Tibial nerve (tissue), 4 donors: ENCODE measurements around the gene BBS4. TPM values are rescaled to one million over a fixed set of nuclear protein-coding genes. Genes with fewer than 3 reads are reported as not detected.

Source experiments
- DNase-seq, 2 donors: peaks; one replicate each; pipeline ENCODE4 v3.0.0-alpha.2; 2019; ENCODE audit warnings: low spot score in 2 of 2
- H3K27ac ChIP-seq, 4 donors: fragments of 200-600 bp; sonication (generic) in 3 of 4; one replicate each; pipeline ENCODE4 v1.5.1; 2017 to 2019; ENCODE audit warnings: mild to moderate bottlenecking in 1 of 4
- H3K27me3 ChIP-seq, 2 donors: fragments of 200-600 bp; sonication (generic) in 1 of 2; one replicate each; pipeline versions ENCODE4 v1.5.1 to v1.6.0; 2017 to 2019
- H3K36me3 ChIP-seq, 3 donors: fragments of 200-600 bp; sonication (generic); one replicate each; pipeline ENCODE4 v1.5.1; 2018 to 2019
- H3K4me1 ChIP-seq, 4 donors: fragments of 200-600 bp; sonication (generic) in 3 of 4; one replicate each; pipeline ENCODE4 v1.5.1; 2017 to 2019
- H3K4me3 ChIP-seq, 4 donors: fragments of 200-600 bp; sonication (generic) in 3 of 4; one replicate each; pipeline ENCODE4 v1.5.1; 2017 to 2019; ENCODE audit warnings: mild to moderate bottlenecking in 1 of 4, moderate library complexity in 1 of 4
- H3K9me3 ChIP-seq, 4 donors: fragments of 200-600 bp; sonication (generic) in 3 of 4; one replicate each; pipeline ENCODE4 v1.5.1; 2017 to 2019
- EP300 ChIP-seq, 2 donors: sonication (generic); formaldehyde crosslinking; IDR thresholded peaks; one replicate each; pipeline ENCODE4 v1.6.1; 2017; ENCODE audit warnings: antibody characterized with exemption in 2 of 2, mild to moderate bottlenecking in 1 of 2
- POLR2A ChIP-seq, 2 donors: fragments of 450-650 bp; IDR thresholded peaks; one replicate each; pipeline ENCODE4 v1.6.1; 2017; ENCODE audit warnings: antibody characterized with exemption in 2 of 2, mild to moderate bottlenecking in 2 of 2, moderate library complexity in 2 of 2
- WGBS, 2 donors: methylation state at CpG; one replicate each; pipeline ENCODE4 v1.1.5; 2018; 5-methylcytosine and 5-hydroxymethylcytosine counted together
- total RNA-seq, 4 donors: library from RNA; depleted of rRNA; stranded (reverse); fragments of >200 nt; gene quantifications; one replicate each; pipeline ENCODE4 v1.1.0, GENCODE V29; 2016
- TF ChIP-seq, protein P1 (sequence below), 5 experiments: fragments of 200-600 bp in 3 of 5; fragments of 450-650 bp in 2 of 5; sonication (generic) in 3 of 5; IDR thresholded peaks; one replicate each; pipeline ENCODE4 v1.5.1; 2016 to 2019; ENCODE audit warnings: antibody characterized with exemption in 5 of 5, mild to moderate bottlenecking in 3 of 5, moderate library complexity in 2 of 5

The BBS4 gene
- total RNA-seq, 4 donors from 2014 or later = 28.4 to 63.3 (median 38.7) TPM

DNA sequence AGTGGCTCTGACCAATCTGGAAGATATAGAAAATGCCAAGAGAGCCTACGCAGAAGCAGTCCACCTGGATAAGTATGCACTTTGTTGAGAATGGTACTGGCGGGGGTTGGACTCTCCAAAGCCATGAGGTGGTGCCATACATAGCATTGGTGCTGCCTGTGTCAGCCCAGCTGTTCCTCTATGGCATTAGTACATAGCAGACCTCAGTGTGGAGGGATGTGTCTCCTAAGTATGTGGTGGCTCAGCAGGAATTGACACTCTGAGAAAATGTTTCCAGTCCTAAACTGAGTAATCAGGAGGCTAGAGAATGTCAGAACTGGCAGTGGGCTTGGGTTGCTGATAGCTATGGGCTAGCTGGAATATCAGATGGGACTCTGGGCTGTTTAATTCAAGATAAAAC lies 49.1 kb downstream of the BBS4 start:
- 89 to 100% methylated on average over 2 of the region's 2 CpGs for WGBS, 2 donors
- Histone ChIP-seq H3K4me3 (no peak overlapping the region), H3K4me1 (no peaks in the 10 kb centered on the region), H3K27me3 (no peaks in the 10 kb centered on the region), H3K9me3 (no peaks in the 10 kb centered on the region), H3K27ac (no peak overlapping the region), H3K36me3 (peaks cover 0 to 96% (median 6%) of the 10 kb centered on the region in 3 donors)
- DNase-seq = no peak
- TF ChIP-seq, protein P1, sequence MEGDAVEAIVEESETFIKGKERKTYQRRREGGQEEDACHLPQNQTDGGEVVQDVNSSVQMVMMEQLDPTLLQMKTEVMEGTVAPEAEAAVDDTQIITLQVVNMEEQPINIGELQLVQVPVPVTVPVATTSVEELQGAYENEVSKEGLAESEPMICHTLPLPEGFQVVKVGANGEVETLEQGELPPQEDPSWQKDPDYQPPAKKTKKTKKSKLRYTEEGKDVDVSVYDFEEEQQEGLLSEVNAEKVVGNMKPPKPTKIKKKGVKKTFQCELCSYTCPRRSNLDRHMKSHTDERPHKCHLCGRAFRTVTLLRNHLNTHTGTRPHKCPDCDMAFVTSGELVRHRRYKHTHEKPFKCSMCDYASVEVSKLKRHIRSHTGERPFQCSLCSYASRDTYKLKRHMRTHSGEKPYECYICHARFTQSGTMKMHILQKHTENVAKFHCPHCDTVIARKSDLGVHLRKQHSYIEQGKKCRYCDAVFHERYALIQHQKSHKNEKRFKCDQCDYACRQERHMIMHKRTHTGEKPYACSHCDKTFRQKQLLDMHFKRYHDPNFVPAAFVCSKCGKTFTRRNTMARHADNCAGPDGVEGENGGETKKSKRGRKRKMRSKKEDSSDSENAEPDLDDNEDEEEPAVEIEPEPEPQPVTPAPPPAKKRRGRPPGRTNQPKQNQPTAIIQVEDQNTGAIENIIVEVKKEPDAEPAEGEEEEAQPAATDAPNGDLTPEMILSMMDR (IDR thresholded peaks at IDR 0.05) = no peak
- TF ChIP-seq POLR2A (IDR thresholded peaks at IDR 0.05) (no peak), EP300 (IDR thresholded peaks at IDR 0.05) (no peak)

DNA sequence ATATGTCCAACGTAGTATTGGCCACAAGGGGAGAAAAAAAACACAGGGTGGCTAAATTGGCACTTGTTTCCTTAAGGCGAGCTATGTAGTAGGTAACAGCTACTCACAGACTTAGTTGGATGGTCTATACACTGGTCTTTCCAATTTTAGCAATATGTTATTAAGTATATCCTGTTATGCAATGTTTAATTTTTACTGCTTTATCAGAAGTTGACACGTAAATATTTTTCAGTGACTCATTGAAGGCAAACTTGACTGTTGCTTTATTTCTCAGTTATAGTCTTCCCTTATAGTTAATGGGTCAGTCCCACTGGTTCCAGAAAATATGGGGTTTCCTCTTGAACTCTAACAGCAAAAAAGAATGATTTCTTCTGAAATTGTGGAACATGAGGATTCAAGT lies 51.1 kb downstream of the BBS4 start:
- no peaks in the 10 kb centered on the region for H3K4me1 ChIP-seq
- H3K36me3 ChIP-seq = peaks cover 0 to 95% (median 6%) of the 10 kb centered on the region in 3 donors
- H3K27me3 ChIP-seq = no peaks in the 10 kb centered on the region
- 88 to 94% methylated on average over 3 of the region's 3 CpGs for WGBS, 2 donors
- TF ChIP-seq EP300 (IDR thresholded peaks at IDR 0.05) = no peak
- H3K27ac ChIP-seq = no peak overlapping the region
- no peak overlapping the region for H3K4me3 ChIP-seq
- DNase-seq = no peak
- H3K9me3 ChIP-seq = no peaks in the 10 kb centered on the region

DNA sequence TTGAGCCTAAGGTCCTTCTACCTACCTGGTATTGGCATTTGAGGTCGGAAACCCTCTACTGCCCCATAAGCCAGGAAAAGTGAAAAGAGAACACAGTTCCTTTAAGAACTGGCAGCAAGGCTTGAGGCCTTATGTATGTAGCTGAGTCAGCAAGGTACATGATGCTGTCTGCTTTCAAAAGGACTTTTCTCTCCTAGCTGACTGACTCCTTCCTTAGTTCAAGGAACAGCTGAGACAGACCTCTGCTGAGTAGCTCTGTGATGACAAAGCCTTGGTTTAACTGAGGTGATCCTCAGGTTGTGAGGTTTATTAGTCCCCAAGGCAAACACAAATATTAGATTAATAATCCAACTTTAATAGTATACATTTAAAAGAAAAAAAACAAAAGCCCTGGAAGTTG lies 51.7 kb downstream of the BBS4 start:
- Histone ChIP-seq H3K4me3 (no peak overlapping the region), H3K36me3 (peaks cover 0 to 95% (median 6%) of the 10 kb centered on the region in 3 donors), H3K27ac (no peak overlapping the region), H3K27me3 (no peaks in the 10 kb centered on the region), H3K4me1 (no peaks in the 10 kb centered on the region), H3K9me3 (no peaks in the 10 kb centered on the region)
- DNase-seq = no peak
- WGBS, 2 donors = 79 to 100% methylated on average over 1 of the region's 1 CpG
- TF ChIP-seq EP300 (IDR thresholded peaks at IDR 0.05) (no peak), POLR2A (IDR thresholded peaks at IDR 0.05) (no peak)
- TF ChIP-seq, protein P1 (IDR thresholded peaks at IDR 0.05) = no peak

DNA sequence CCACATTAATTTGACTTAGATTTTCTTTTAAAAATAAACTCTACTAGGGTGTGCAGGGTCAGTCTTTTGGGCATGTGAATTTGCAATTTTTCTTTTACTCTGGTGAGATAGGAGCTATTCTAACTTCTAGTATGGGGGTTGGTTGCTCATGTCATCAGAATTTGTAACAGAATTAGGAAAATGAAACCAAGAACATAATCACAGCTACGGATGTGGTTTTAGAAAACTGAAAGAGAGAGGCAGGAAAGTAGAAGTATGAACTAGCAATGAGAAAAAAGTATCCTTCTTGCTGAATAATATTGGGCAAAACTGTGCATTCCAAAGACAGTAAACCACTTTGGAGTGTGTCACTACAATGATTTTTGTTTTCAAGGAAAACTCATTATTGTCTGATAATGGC lies 54.2 kb downstream of the BBS4 start:
- Histone ChIP-seq H3K27ac (no peak overlapping the region), H3K9me3 (no peaks in the 10 kb centered on the region), H3K36me3 (peaks cover 0 to 89% (median 6%) of the 10 kb centered on the region in 3 donors), H3K27me3 (no peaks in the 10 kb centered on the region), H3K4me3 (no peak overlapping the region), H3K4me1 (no peaks in the 10 kb centered on the region)
- no peak for TF ChIP-seq POLR2A (IDR thresholded peaks at IDR 0.05)
- TF ChIP-seq, protein P1 (IDR thresholded peaks at IDR 0.05) = no peak
- TF ChIP-seq EP300 (IDR thresholded peaks at IDR 0.05) = no peak
- WGBS, 2 donors = 84 to 89% methylated on average over 1 of the region's 1 CpG
- no peak for DNase-seq

DNA sequence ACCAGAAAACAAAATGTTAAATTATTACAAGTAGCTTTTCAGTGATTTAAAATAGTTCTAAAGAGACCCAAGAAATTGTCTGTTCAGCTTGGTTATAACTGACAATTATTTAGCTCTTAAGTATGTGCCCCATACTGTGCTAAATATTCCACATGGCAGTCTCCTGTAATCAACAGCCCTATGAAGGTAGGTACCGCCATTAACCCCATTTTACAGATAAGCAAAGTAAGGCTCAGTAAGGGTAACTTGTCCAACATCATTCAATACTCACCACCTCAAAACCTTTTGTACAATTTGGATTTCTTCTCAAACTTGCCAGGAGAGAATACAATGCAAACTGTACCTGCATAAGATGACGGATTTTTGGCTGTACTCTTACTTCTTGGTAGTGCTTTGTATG lies 63.7 kb downstream of the BBS4 start:
- H3K4me1 ChIP-seq = peaks cover 0 to 4% (median 0%) of the 10 kb centered on the region in 4 donors
- H3K4me3 ChIP-seq = no peak overlapping the region
- peaks cover 0 to 10% (median 0%) of the 10 kb centered on the region in 4 donors for H3K9me3 ChIP-seq
- no peak for DNase-seq
- H3K36me3 ChIP-seq = peaks cover 0 to 73% (median 9%) of the 10 kb centered on the region in 3 donors
- 90 to 91% methylated on average over 2 of the region's 2 CpGs for WGBS, 2 donors
- no peaks in the 10 kb centered on the region for H3K27me3 ChIP-seq
- no peak overlapping the region for H3K27ac ChIP-seq
- TF ChIP-seq, protein P1 (IDR thresholded peaks at IDR 0.05) = no peak
- TF ChIP-seq EP300 (IDR thresholded peaks at IDR 0.05) (no peak), POLR2A (IDR thresholded peaks at IDR 0.05) (no peak)
